Pancreas (tissue), 10 donors: ENCODE data around the gene INVS. TPM values are rescaled to one million over a fixed set of nuclear protein-coding genes. Genes with fewer than 3 reads are reported as not detected.
"Not testable (repeated sequence)": the region's sequence is repeated elsewhere in the genome, so short reads cannot be mapped to it uniquely, and the experiment has no call there.

Experiments
- ATAC-seq, 4 donors: fragments of 200-7000 bp; cut with Tn5 transposase; one replicate each; pipeline versions ENCODE4 v1.8.0 to v1.9.1; 2020; ENCODE audit warnings: mild to moderate bottlenecking in 4 of 4, moderate library complexity in 4 of 4
- DNase-seq, 6 donors: peaks; one replicate each; pipeline ENCODE4 v3.0.0-alpha.2; 2020
- FAIRE-seq: peaks from 2 replicates; lab custom pipeline; 2012; peaks lifted over from hg19 to GRCh38; lab: Jason Lieb, UNC
- H3K27ac ChIP-seq, 4 donors: fragments of 200-600 bp; sonication (generic); 1 replicate in 3 of 4; 2 replicates in 1 of 4; pipeline versions ENCODE4 v1.5.0 to v1.8.0; 2020
- H3K27me3 ChIP-seq, 4 donors: fragments of 200-600 bp; one replicate each; pipeline ENCODE4 v1.8.0; 2021
- H3K36me3 ChIP-seq, 3 donors: fragments of 200-600 bp; sonication (generic) in 1 of 3; one replicate each; pipeline versions ENCODE4 v1.5.0 to v1.8.0; 2020 to 2021
- H3K4me1 ChIP-seq, 3 donors: fragments of 200-600 bp; one replicate each; pipeline ENCODE4 v1.8.0; 2021
- H3K4me3 ChIP-seq, 4 donors: fragments of 200-600 bp; sonication (generic) in 2 of 4; one replicate each; pipeline versions ENCODE4 v1.5.0 to v1.8.0; 2020 to 2021
- H3K9me3 ChIP-seq, 4 donors: fragments of 200-600 bp; one replicate each; pipeline ENCODE4 v1.8.0; 2021
- CTCF ChIP-seq, 4 donors: fragments of 200-600 bp; sonication (generic) in 3 of 4; IDR thresholded peaks; one replicate each; pipeline versions ENCODE4 v1.5.0 to v1.8.0; 2021; ENCODE audit warnings: antibody characterized with exemption in 4 of 4
- WGBS, 2 donors: extraction: QIAGEN DNeasy Blood & Tissue Kit; methylation state at CpG; one replicate each; pipeline ENCODE4 v1.1.7; 2013; 5-methylcytosine and 5-hydroxymethylcytosine counted together
- intact Hi-C, 3 donors: fragments of 100-400 bp; cut with DNase I; formaldehyde crosslinking; loops; one replicate each; pipeline versions ENCODE4 v1.11.1 to v1.14.2; 2022
- polyA plus RNA-seq, 2 donors: library from polyadenylated mRNA; stranded (reverse); fragments of 200-250 nt; gene quantifications; one replicate each; pipeline ENCODE4 v1.2.3, GENCODE V29; 2013
- total RNA-seq, 6 donors: library from RNA; stranded (reverse); fragmentation: NEBNext Ultra II Directional in 4 of 6; extraction: Animal tissue kit (Norgen Biotek cat#: 25700) in 4 of 6; gene quantifications; one replicate each; pipeline versions ENCODE4 v1.2.1 to v1.2.4, GENCODE V29; 2021 to 2023
- donor health status: healthy with polysubstance abuse.
- donor health status: DM: no; HTN: no; CAD: no; lungs with moderate emphysema.
- donor health status: DM: no; HTN: no; CAD: no.
- donor health status: control.
- donor health status: control.
- donor health status: Bipolar disorder and iron deficiency.
- donor health status: DM: yes; HTN: yes; CAD: no.
- donor health status: DM: no; HTN: no; CAD: no.
- donor health status: DM: no; HTN: no; CAD: no.
- donor health status: DM: yes; HTN: yes; CAD: no.

The INVS gene
- total and polyA plus RNA-seq, 8 donors = 3.1 to 15.0 (median 6.0) TPM

DNA sequence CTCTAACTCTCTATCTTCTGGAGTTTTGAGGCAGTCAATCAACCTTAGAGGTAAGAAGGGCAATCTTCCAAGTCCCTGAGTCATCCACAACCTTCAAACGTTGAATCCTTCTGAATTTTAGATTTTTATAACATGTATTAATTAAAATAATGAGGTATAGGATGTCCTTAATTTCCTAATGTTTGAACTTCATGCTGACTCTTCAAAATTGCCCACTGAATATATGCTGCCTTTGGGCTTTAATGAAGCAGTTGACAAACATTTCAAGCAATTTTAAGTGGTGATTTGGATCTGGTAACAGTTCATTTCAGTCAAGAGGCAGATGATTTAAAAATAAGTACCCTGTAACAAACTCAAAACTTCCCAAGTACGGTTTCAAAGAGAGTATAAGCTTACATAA, 26.2 kb upstream of the INVS start:
- no peak overlapping the region for H3K4me3 ChIP-seq
- no peaks in the 10 kb centered on the region for H3K9me3 ChIP-seq
- intact Hi-C loops = no loop called here
- no peaks in the 10 kb centered on the region for H3K36me3 ChIP-seq
- H3K4me1 ChIP-seq = peaks cover 0 to 12% (median 7%) of the 10 kb centered on the region in 3 donors
- ATAC-seq = no peak
- no peak for FAIRE-seq
- DNase-seq = no peak
- H3K27ac ChIP-seq = no peak overlapping the region
- H3K27me3 ChIP-seq = no peaks in the 10 kb centered on the region
- 53 to 59% methylated on average over 2 of the region's 2 CpGs for WGBS, 2 donors
- TF ChIP-seq CTCF (IDR thresholded peaks at IDR 0.05) = no peak

DNA sequence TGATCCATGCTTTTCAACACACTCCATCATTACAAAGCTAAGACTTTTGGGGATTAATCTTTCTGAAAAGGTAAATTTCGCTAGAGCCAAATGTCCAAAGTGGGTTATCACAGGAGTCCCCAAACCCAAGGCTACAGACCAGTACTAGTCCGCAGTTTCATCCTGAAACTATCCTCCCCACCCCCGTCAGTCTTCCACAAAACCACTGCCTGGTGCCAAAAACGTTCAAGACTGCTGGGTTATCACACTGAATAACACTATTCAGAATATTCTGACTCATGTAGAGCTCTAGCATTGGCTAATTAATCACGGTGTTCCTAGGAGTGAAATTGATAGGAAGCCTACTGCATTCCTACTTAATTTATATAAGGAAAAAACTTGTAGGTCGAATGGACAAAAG, 24.9 kb upstream of the INVS start:
- DNase-seq = no peak
- Histone ChIP-seq H3K27me3 (no peaks in the 10 kb centered on the region), H3K9me3 (no peaks in the 10 kb centered on the region), H3K4me3 (no peak overlapping the region), H3K36me3 (no peaks in the 10 kb centered on the region), H3K4me1 (peaks cover 0 to 12% (median 7%) of the 10 kb centered on the region in 3 donors), H3K27ac (no peak overlapping the region)
- intact Hi-C loops = no loop called here
- WGBS, 2 donors = 61 to 69% methylated on average over 6 of the region's 6 CpGs
- FAIRE-seq = no peak
- ATAC-seq = peak in 1 of 4 donors; percentile 37
- TF ChIP-seq CTCF (IDR thresholded peaks at IDR 0.05) = no peak

DNA sequence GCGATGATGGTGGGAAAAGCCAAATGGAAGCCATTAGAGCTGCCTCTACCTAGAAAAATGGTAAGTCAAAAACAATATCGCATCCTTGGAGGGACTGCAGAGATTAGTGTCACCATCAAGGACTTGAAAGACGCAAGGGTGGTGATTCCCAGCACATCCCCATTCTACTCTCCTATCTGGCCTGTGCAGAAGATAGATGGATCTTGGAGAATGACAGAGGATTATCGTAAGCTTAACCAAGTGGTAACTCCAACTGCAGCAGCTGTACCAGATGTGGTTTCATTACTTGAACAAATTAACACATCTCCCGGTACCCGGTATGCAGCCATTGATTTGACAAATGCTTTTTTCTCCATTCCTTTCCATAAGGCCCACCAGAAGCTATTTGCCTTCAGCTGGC, 24.1 kb upstream of the INVS start:
- Histone ChIP-seq H3K9me3 (no peaks in the 10 kb centered on the region), H3K4me1 (peaks cover 0 to 12% (median 7%) of the 10 kb centered on the region in 3 donors), H3K36me3 (no peaks in the 10 kb centered on the region), H3K4me3 (no peak overlapping the region), H3K27ac (no peak overlapping the region), H3K27me3 (no peaks in the 10 kb centered on the region)
- ATAC-seq (no peak), FAIRE-seq (no peak), DNase-seq (no peak)
- intact Hi-C loops = no loop called here
- WGBS, 2 donors = 97 to 99% methylated on average over 6 of the region's 6 CpGs
- no peak for TF ChIP-seq CTCF (IDR thresholded peaks at IDR 0.05)

DNA sequence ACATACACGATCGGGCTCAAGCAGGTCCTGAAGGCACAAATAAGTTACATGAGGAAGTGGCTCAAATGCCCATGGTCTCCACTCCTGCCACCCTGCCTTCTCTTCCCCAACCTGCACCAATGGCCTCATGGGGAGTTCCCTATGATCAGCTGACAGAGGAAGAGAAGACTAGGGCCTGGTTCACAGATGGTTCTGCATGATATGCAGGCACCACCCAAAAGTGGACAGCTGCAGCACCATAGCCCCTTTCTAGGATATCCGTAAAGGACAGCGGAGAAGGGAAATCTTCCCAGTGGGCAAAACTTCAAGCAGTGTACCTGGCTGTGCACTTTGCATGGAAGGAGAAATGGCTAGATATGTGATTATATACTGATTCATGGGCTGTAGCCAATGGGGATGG, 22.8 kb upstream of the INVS start:
- intact Hi-C loops = not testable (repeated sequence)

GRCh38 chr9:100082782-100083181, 16.3 kb upstream of the INVS start:
- FAIRE-seq = peak; percentile 39
- intact Hi-C loops = no loop called here

More for the DNA sequence above, 22.8 kb upstream of the INVS start:
- not testable (repeated sequence) for ATAC-seq, H3K27ac ChIP-seq, FAIRE-seq, H3K36me3 ChIP-seq, H3K4me3 ChIP-seq, H3K27me3 ChIP-seq, DNase-seq, H3K9me3 ChIP-seq
- peaks cover 0 to 12% (median 7%) of the 10 kb centered on the region in 3 donors for H3K4me1 ChIP-seq
- 98 to 99% methylated on average over 4 of the region's 4 CpGs for WGBS, 2 donors

More at GRCh38 chr9:100082782-100083181, 16.3 kb upstream of the INVS start:
- Histone ChIP-seq H3K4me3 (no peak overlapping the region), H3K4me1 (peaks cover 6 to 23% (median 12%) of the 10 kb centered on the region in 3 donors), H3K9me3 (no peaks in the 10 kb centered on the region), H3K36me3 (no peaks in the 10 kb centered on the region), H3K27ac (no peak overlapping the region), H3K27me3 (no peaks in the 10 kb centered on the region)
- TF ChIP-seq CTCF (IDR thresholded peaks at IDR 0.05) = no peak
- no peak for ATAC-seq
- no peak for DNase-seq
